ENCODE measurements around the gene COPS7B. TPM values are rescaled to one million over a fixed set of nuclear protein-coding genes. Genes with fewer than 3 reads are reported as not detected.
A peak's percentile ranks its signal among the peaks of the same experiment; 100 is the strongest.

COPS7B gene
- total and polyA plus RNA-seq, 12 donors = 15.9 to 25.3 (median 19.0) TPM

DNA sequence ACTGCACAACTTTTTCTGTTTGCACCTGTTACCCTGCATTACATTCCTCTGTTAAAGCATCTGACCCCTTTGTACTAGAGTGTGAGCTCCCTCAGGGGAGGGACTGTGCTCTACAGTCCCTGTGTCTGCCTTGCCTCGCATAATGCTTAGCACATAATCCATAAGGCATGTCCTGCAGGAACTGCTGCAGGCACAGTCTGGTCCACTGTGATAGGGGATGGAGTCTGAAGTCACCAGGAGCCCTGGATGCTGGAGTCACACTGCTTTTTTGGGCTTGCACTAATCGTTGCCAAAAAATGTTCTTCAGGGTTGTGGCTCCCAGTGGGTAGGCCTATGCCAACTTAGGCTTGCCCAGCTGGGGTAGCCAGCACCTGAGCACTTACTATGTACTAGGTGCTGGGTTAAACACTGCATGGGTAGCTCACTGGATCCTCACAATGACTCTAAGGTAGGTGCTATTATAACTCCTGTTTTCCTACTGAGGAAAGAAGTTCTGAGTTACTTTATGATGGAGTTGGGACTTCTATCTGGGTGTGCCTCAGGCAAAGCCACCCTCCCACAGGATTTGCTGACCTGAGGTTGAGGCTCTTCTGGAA lies 33.3 kb downstream of the COPS7B start:
- H3K27me3 ChIP-seq = peaks cover 0 to 6% (median 0%) of the 10 kb centered on the region in 7 donors
- no peak overlapping the region for H3K27ac ChIP-seq
- peaks cover 0 to 4% (median 0%) of the 10 kb centered on the region in 9 donors for H3K4me1 ChIP-seq
- peaks cover 0 to 12% (median 0%) of the 10 kb centered on the region in 9 donors for H3K36me3 ChIP-seq
- ATAC-seq (peak in 4 of 8 donors; percentile 17 to 68 (median 30)), DNase-seq (no peak)
- intact Hi-C loops (cut with DNase I) = no loop called here
- no peak overlapping the region for H3K4me3 ChIP-seq
- peaks cover 0 to 18% (median 0%) of the 10 kb centered on the region in 11 donors for H3K9me3 ChIP-seq
- whole genome bisulfite sequencing, 2 donors = 64 to 65% methylated on average over 2 of the region's 2 CpGs
- TF ChIP-seq, protein P1, sequence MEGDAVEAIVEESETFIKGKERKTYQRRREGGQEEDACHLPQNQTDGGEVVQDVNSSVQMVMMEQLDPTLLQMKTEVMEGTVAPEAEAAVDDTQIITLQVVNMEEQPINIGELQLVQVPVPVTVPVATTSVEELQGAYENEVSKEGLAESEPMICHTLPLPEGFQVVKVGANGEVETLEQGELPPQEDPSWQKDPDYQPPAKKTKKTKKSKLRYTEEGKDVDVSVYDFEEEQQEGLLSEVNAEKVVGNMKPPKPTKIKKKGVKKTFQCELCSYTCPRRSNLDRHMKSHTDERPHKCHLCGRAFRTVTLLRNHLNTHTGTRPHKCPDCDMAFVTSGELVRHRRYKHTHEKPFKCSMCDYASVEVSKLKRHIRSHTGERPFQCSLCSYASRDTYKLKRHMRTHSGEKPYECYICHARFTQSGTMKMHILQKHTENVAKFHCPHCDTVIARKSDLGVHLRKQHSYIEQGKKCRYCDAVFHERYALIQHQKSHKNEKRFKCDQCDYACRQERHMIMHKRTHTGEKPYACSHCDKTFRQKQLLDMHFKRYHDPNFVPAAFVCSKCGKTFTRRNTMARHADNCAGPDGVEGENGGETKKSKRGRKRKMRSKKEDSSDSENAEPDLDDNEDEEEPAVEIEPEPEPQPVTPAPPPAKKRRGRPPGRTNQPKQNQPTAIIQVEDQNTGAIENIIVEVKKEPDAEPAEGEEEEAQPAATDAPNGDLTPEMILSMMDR (IDR thresholded peaks at IDR 0.05) = no peak

DNA sequence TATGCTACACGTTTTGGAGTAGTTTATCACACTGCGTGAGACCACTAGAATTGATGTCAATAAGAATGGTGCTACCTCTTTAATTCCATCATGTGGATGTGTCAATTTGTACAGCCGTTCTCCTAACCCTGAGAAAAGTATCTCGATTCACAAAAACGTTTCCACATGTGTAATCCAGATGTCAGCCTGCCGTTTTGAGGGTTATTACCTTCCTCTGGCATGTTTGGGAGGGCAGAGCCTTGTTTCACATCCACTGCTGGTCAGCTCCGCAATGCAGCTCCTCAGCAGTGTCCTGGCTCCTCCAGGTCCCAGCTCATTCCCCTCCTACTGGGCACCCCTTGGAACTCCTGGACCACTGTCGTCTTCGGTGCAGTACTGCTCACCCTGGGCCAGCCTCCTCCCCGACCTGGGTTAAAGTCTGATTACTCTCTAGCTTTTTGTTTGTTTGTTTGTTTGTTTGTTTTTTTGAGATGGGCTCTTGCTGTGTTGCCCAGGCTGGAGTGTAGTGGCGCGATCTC lies 34.6 kb downstream of the COPS7B start:
- Histone ChIP-seq H3K4me1 (peaks cover 0 to 4% (median 0%) of the 10 kb centered on the region in 9 donors), H3K4me3 (no peak overlapping the region), H3K27ac (no peak overlapping the region), H3K27me3 (peaks cover 0 to 6% (median 0%) of the 10 kb centered on the region in 7 donors), H3K9me3 (peaks cover 0 to 10% (median 0%) of the 10 kb centered on the region in 11 donors), H3K36me3 (peaks cover 0 to 3% (median 0%) of the 10 kb centered on the region in 9 donors)
- intact Hi-C loops (cut with DNase I) = no loop called here
- 71 to 73% methylated on average over 12 of the region's 12 CpGs for WGBS, 2 donors
- ATAC-seq (no peak), DNase-seq (no peak)
- TF ChIP-seq, protein P1 (IDR thresholded peaks at IDR 0.05) = no peak

DNA sequence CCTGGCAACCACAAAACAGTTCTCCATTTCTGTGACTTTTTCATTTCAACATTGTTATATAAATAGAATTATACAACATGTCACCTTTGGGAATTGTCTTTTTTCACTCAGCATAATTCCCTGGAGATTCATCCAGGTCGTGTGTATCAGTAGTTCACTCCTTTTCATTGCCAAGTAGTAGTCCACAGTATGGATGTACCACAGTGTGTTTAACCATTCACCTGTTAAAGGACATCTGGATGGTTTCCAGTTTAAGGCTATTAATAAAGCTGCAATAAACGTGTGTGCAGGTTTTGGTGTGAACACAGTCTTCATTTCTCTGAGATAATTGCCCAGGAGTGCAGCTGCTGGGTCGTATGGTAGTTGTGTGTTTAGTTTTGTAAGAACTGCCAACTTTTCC lies 35.7 kb downstream of the COPS7B start:
- Histone ChIP-seq H3K4me1 (peaks cover 0 to 4% (median 0%) of the 10 kb centered on the region in 9 donors), H3K27ac (no peak overlapping the region), H3K4me3 (no peak overlapping the region), H3K36me3 (no peaks in the 10 kb centered on the region), H3K9me3 (peaks cover 0 to 7% (median 0%) of the 10 kb centered on the region in 11 donors), H3K27me3 (peaks cover 0 to 6% (median 0%) of the 10 kb centered on the region in 7 donors)
- 45 to 51% methylated on average over 3 of the region's 3 CpGs for WGBS, 2 donors
- intact Hi-C loops (cut with DNase I) = no loop called here
- DNase-seq (no peak), ATAC-seq (no peak)
- TF ChIP-seq, protein P1 (IDR thresholded peaks at IDR 0.05) = no peak

DNA sequence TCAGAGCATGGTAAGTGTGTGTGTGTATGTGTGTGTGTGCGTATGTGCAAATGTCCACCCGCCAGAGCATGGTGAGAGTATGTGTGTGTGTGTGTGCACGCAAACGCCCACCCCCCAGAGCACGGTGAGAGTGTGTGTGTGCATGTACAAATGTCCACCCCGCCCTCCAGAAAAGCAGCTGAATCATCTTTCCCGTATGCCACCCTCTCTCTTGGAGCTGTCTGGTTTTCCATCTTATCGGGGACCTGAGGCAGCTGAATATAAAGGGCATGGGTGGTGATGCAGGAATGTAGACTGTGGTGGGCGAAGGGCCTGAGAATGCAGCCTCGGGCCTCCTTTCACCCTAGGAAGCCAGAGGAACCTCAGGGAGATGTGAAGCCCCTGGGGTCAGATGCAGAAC lies 66.9 kb downstream of the COPS7B start:
- no peaks in the 10 kb centered on the region for H3K4me1 ChIP-seq
- intact Hi-C loops (cut with DNase I) = no loop called here
- no peak overlapping the region for H3K27ac ChIP-seq
- peaks cover 0 to 26% (median 0%) of the 10 kb centered on the region in 7 donors for H3K27me3 ChIP-seq
- WGBS, 2 donors = 81 to 90% methylated on average over 10 of the region's 10 CpGs
- no peaks in the 10 kb centered on the region for H3K36me3 ChIP-seq
- no peak for ATAC-seq
- TF ChIP-seq, protein P1 (IDR thresholded peaks at IDR 0.05) = no peak
- no peaks in the 10 kb centered on the region for H3K9me3 ChIP-seq
- DNase-seq = no peak
- H3K4me3 ChIP-seq = no peak overlapping the region
